ENCODE measurements around the gene MOG. TPM values are rescaled to one million over a fixed set of nuclear protein-coding genes. Genes with fewer than 3 reads are reported as not detected.
A peak's percentile ranks its signal among the peaks of the same experiment; 100 is the strongest.

The MOG gene
- total RNA-seq, 4 donors from 2014 or later = not detected

DNA sequence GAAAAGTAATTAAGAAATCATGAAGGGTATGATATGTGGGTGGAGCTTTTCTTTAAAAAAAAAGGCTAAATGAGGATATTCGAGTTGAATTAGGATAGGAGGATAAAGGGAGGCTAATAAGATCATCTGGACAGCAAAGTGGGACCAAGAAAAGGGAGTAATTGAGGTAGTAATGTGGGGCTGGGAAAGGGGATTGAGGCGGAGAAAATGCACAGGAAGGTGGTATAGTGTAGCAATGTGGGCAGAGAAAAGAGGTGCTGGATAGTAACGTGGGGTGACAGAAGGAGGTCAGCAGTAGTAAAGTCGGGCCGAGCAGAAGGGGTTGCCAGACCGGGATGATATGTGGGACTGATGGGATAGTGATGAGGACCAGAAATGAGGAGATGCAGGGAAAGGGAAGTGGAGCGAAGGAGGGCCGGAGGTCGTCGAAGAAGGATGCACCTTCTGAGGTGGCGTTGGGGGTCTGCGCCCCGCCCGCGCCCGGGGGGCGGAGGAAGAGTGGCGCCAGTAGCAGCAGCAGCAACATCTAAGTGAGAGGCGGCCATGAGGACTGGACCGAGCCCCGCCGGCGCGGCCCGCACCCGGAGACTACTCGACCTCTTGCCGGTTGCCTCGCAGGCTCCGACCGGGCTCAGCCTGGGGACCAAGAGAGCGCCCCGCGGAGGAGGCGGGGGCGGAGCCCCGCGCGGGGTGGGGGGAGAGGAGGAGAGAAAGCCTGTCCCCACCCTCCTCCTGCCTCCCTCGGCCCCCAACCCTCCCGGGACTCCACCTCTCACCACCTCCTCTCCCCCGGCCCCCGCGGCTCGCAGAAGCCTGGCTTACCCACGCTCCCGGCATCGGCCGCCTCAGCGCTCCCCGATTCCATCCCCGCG is 24.8 kb upstream of the MOG start:
- peak; percentile 80 to 82 for DNase-seq (ENCODE audit: low spot score in 2 of 2)
- Histone ChIP-seq H3K27ac (peak overlapping the region; percentile 15), H3K36me3 (no peaks in the 10 kb centered on the region), H3K4me1 (peaks cover 41% of the 10 kb centered on the region), H3K4me3 (peak overlapping the region; percentile 67), H3K9me3 (no peaks in the 10 kb centered on the region), H3K27me3 (no peaks in the 10 kb centered on the region)
- TF ChIP-seq, protein P1, sequence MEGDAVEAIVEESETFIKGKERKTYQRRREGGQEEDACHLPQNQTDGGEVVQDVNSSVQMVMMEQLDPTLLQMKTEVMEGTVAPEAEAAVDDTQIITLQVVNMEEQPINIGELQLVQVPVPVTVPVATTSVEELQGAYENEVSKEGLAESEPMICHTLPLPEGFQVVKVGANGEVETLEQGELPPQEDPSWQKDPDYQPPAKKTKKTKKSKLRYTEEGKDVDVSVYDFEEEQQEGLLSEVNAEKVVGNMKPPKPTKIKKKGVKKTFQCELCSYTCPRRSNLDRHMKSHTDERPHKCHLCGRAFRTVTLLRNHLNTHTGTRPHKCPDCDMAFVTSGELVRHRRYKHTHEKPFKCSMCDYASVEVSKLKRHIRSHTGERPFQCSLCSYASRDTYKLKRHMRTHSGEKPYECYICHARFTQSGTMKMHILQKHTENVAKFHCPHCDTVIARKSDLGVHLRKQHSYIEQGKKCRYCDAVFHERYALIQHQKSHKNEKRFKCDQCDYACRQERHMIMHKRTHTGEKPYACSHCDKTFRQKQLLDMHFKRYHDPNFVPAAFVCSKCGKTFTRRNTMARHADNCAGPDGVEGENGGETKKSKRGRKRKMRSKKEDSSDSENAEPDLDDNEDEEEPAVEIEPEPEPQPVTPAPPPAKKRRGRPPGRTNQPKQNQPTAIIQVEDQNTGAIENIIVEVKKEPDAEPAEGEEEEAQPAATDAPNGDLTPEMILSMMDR (IDR thresholded peaks at IDR 0.05) = no peak
- no peak for TF ChIP-seq POLR2A (IDR thresholded peaks at IDR 0.05)
- TF ChIP-seq EP300 (IDR thresholded peaks at IDR 0.05) = no peak
- TF ChIP-seq POLR2AphosphoS5 (IDR thresholded peaks at IDR 0.05) = no peak
- WGBS = 8% methylated on average over 24 of the region's 53 CpGs

DNA sequence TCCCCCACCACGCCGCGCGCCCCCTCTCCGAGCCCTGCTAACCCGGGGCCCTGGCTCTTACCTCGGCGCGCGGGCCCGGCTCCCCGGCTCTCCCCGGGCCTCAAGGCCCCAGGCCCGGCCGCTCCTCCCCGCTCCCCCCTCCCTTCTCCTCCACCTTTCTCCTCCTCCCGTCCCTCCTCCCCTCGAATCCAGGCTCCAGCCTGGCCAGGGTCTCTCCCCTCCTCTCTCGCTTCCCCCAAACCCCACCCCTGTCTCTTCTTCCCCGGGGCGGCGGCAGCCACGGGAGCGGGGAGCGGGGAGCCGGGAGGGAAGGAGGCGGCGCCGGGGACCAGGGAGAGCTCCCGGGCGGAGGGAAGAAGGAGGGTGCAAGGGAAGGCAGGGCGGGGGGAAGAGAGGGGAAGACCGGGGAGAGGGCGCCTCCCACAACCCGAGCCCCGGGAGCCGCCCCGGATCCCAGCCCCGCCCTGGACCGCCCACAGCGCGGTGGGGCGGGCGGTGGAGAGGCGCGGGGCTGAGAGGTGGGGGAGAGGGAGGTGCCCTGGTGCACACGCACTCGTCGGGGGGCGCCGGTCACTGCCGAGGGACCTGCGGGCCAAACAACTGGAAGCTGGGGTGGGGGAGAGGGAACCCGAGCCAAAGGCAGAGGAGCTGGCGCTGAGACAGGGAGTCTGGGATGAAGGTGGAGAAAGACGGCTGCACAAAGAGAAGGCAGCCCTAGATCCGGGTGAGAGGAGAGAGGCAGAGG is 23.9 kb upstream of the MOG start, which contains the start of gene GABBR1:
GABBR1 (minus strand) TSS at position 395 of the 745 bp plus-strand sequence. CDS start 798 bp downstream, outside the sequence.
- no peaks in the 10 kb centered on the region for H3K27me3 ChIP-seq
- TF ChIP-seq POLR2A (IDR thresholded peaks at IDR 0.05) (no peak), EP300 (IDR thresholded peaks at IDR 0.05) (no peak)
- H3K27ac ChIP-seq = peak within 1 kb of the TSS; percentile 15
- H3K4me1 ChIP-seq = peaks cover 34% of the 10 kb centered on the region
- no peaks in the 10 kb centered on the region for H3K36me3 ChIP-seq
- peak within 1 kb of the TSS; percentile 67 for H3K4me3 ChIP-seq
- WGBS = 0% methylated on average over 32 of the region's 57 CpGs
- peak; percentile 92 to 94 for DNase-seq (ENCODE audit: low spot score in 2 of 2)
- no peaks in the 10 kb centered on the region for H3K9me3 ChIP-seq

DNA sequence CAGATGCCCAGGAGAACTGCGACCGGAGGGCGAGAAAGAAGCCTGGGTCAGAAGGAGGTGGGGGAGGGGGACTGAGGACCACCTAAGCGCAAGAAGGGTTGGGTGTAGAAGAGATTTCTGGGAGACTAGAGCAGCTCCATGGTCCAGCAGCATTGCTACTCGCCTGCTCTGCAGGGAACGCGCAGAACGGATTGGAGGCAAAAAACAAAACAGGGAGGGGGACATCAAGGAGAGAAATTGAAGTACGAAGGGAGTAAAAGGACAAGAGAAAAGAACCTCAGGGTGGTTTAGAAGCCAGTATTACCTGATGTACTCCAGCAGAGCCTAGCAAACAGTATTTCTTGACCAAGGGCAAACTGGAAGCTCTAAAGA is 23.4 kb upstream of the MOG start:
- no peak overlapping the region for H3K27ac ChIP-seq
- H3K9me3 ChIP-seq = no peaks in the 10 kb centered on the region
- peaks cover 29% of the 10 kb centered on the region for H3K4me1 ChIP-seq
- H3K4me3 ChIP-seq = peak overlapping the region; percentile 67
- no peak for DNase-seq (ENCODE audit: low spot score in 2 of 2)
- no peaks in the 10 kb centered on the region for H3K36me3 ChIP-seq
- WGBS = 6% methylated on average over 9 of the region's 9 CpGs
- TF ChIP-seq EP300 (IDR thresholded peaks at IDR 0.05) = no peak
- TF ChIP-seq POLR2A (IDR thresholded peaks at IDR 0.05) = no peak
- TF ChIP-seq, protein P1 (IDR thresholded peaks at IDR 0.05) = no peak
- no peak for TF ChIP-seq POLR2AphosphoS5 (IDR thresholded peaks at IDR 0.05)
- H3K27me3 ChIP-seq = no peaks in the 10 kb centered on the region

DNA sequence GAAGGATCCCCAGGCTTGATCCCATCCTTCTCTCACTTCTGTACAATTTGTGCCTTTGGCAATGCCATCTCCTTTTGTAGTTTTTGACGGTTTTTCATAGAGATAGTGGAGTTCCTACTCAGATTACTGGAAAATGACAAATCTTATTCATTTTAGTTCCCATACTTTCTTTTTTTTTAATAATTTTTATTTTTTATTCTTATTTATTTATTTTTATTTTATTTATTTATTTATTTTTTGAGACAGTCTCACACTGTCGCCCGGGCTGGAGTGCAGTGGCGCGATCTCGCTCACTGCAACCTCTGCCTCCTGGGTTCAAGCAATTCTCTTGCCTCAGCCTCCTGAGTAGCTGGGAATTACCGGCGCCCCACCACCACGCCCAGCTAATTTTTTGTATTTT is 19.6 kb upstream of the MOG start:
- Histone ChIP-seq H3K4me1 (peaks cover 10% of the 10 kb centered on the region), H3K9me3 (no peaks in the 10 kb centered on the region), H3K27me3 (no peaks in the 10 kb centered on the region), H3K36me3 (no peaks in the 10 kb centered on the region), H3K27ac (no peak overlapping the region), H3K4me3 (no peak overlapping the region)
- no peak for DNase-seq (ENCODE audit: low spot score in 2 of 2)
- TF ChIP-seq EP300 (IDR thresholded peaks at IDR 0.05) (no peak), POLR2A (IDR thresholded peaks at IDR 0.05) (no peak), POLR2AphosphoS5 (IDR thresholded peaks at IDR 0.05) (no peak)
- TF ChIP-seq, protein P1 (IDR thresholded peaks at IDR 0.05) = no peak
- WGBS = 88% methylated on average over 9 of the region's 9 CpGs

DNA sequence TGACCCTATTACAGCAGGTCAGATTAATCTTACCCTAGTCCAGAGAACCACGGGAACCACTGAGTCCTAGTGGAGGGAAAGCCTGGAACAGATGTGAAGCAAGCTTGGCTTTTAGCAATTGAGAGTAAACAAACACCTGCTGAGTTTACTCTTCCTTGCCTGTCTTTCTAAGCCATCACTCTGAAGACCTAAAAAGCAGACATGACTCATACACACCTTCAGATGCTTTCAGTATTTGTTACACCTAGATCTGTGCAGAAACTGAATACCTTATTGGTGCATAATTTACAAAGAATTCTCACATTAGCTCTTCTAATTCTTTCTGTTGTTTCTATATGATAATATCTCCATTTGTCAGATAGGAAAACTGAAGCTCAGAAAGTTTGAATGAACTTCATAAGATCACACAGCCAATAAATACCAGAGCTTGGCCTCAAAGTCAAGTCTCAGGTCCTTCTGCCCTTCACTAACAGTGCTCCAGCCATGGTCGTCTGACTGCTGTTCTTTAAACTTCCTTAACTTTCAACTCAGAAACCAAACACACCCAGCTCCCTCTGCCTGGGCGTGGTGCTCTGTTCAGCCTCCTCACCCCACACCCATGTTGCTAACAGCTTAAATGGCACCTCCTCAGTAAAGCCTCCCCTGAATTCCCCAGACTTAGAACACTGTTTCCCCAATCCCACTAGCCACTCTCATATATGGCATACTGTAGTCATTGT is 15.3 kb upstream of the MOG start:
- Histone ChIP-seq H3K27me3 (no peaks in the 10 kb centered on the region), H3K27ac (no peak overlapping the region), H3K4me1 (no peaks in the 10 kb centered on the region), H3K9me3 (no peaks in the 10 kb centered on the region), H3K4me3 (no peak overlapping the region), H3K36me3 (no peaks in the 10 kb centered on the region)
- 35% methylated on average over 3 of the region's 3 CpGs for WGBS
- TF ChIP-seq, protein P1 (IDR thresholded peaks at IDR 0.05) = no peak
- TF ChIP-seq EP300 (IDR thresholded peaks at IDR 0.05) = no peak
- no peak for TF ChIP-seq POLR2A (IDR thresholded peaks at IDR 0.05)
- TF ChIP-seq POLR2AphosphoS5 (IDR thresholded peaks at IDR 0.05) = no peak
- no peak for DNase-seq (ENCODE audit: low spot score in 2 of 2)
